HEK293 (cell line): Measurements from ENCODE around the gene ADSS1.

Experiments used
- CTCF ChIA-PET: fragments of 350-600 bp; formaldehyde crosslinking; extraction: SDS; loops from one replicate; lab custom pipeline; 2021; ENCODE audit warnings: antibody characterized with exemption; lab: Yijun Ruan, JAX
- POLR2A ChIA-PET: fragments of 300-600 bp; formaldehyde crosslinking; extraction: SDS; loops from one replicate; lab custom pipeline; 2020; ENCODE audit warnings: antibody characterized with exemption, inconsistent platforms; lab: Yijun Ruan, JAX
- H3K27ac ChIP-seq: fragments of 200-500 bp; sonication (Bioruptor generic); 2 replicates; pipeline ENCODE4 v1.5.1; 2014; ENCODE audit warnings: low read depth, low read length, control low read depth, inconsistent platforms; ENCODE audit errors: extremely low read depth
- H3K36me3 ChIP-seq, 2 experiments: fragments of 200-500 bp in 1 of 2; sonication (Bioruptor generic) in 1 of 2; 1 replicate in 1 of 2; 2 replicates in 1 of 2; pipeline ENCODE4 v1.5.1; 2014 to 2017; ENCODE audit warnings: inconsistent platforms in 2 of 2, low read length in 2 of 2; ENCODE audit not compliant: control insufficient read depth in 2 of 2, insufficient read depth in 1 of 2
- H3K4me1 ChIP-seq: fragments of 200-500 bp; sonication (Bioruptor generic); 2 replicates; pipeline ENCODE4 v1.5.1; 2014; ENCODE audit warnings: mild to moderate bottlenecking, low read length, inconsistent platforms; ENCODE audit not compliant: control insufficient read depth, insufficient read depth
- H3K4me3 ChIP-seq: 2 replicates; pipeline ENCODE4 v1.5.1; 2011; ENCODE audit warnings: low read depth, mild to moderate bottlenecking, control low read depth, low read length, moderate library complexity
- H3K9me3 ChIP-seq: fragments of 200-500 bp; sonication (Bioruptor generic); 2 replicates; pipeline ENCODE4 v1.5.1; 2014; ENCODE audit warnings: low read depth, low read length, inconsistent platforms; ENCODE audit not compliant: control insufficient read depth, insufficient read depth
- GLIS1 ChIP-seq: fragments of 450-650 bp; formaldehyde crosslinking; IDR thresholded peaks from 2 replicates; pipeline ENCODE4 v1.5.1; 2016; ENCODE audit warnings: missing biosample characterization, missing genetic modification characterization
- GLIS2 ChIP-seq: fragments of 450-650 bp; formaldehyde crosslinking; IDR thresholded peaks from 2 replicates; pipeline ENCODE4 v1.5.1; 2016; ENCODE audit warnings: missing biosample characterization, missing genetic modification characterization
- OVOL3 ChIP-seq: fragments of 450-650 bp; formaldehyde crosslinking; IDR thresholded peaks from 2 replicates; pipeline ENCODE4 v1.5.1; 2016; ENCODE audit warnings: missing biosample characterization, missing genetic modification characterization
- SCRT2 ChIP-seq: fragments of 450-650 bp; formaldehyde crosslinking; IDR thresholded peaks from 2 replicates; pipeline ENCODE4 v1.5.1; 2016; ENCODE audit warnings: missing biosample characterization, missing genetic modification characterization
- SP7 ChIP-seq: fragments of 450-650 bp; formaldehyde crosslinking; IDR thresholded peaks from 2 replicates; pipeline ENCODE4 v1.5.1; 2016; ENCODE audit warnings: missing biosample characterization, missing genetic modification characterization
- ZFHX2 ChIP-seq: fragments of 450-650 bp; formaldehyde crosslinking; conservative IDR thresholded peaks from 2 replicates; pipeline ENCODE4 v1.5.1; 2016; ENCODE audit warnings: missing biosample characterization, missing genetic modification characterization
- ZFP3 ChIP-seq: fragments of 450-650 bp; formaldehyde crosslinking; IDR thresholded peaks from 2 replicates; pipeline ENCODE4 v1.5.1; 2016; ENCODE audit warnings: low read depth, missing biosample characterization, missing genetic modification characterization
- ZNF114 ChIP-seq: fragments of 450-650 bp; formaldehyde crosslinking; IDR thresholded peaks from 2 replicates; pipeline ENCODE4 v1.5.0; 2017; ENCODE audit warnings: missing biosample characterization, missing genetic modification characterization
- ZNF138 ChIP-seq: fragments of 450-650 bp; formaldehyde crosslinking; IDR thresholded peaks from 2 replicates; pipeline ENCODE4 v1.5.1; 2016; ENCODE audit warnings: missing biosample characterization, missing genetic modification characterization, borderline replicate concordance
- TF ChIP-seq, protein P1 (sequence below): fragments of 450-650 bp; formaldehyde crosslinking; IDR thresholded peaks from 2 replicates; pipeline ENCODE4 v1.5.1; 2016; ENCODE audit warnings: missing biosample characterization, missing genetic modification characterization
- TF ChIP-seq, protein P2 (sequence below): fragments of 450-650 bp; formaldehyde crosslinking; IDR thresholded peaks from 2 replicates; pipeline ENCODE4 v1.5.1; 2016; ENCODE audit warnings: missing biosample characterization, missing genetic modification characterization

Gene ADSS1

DNA sequence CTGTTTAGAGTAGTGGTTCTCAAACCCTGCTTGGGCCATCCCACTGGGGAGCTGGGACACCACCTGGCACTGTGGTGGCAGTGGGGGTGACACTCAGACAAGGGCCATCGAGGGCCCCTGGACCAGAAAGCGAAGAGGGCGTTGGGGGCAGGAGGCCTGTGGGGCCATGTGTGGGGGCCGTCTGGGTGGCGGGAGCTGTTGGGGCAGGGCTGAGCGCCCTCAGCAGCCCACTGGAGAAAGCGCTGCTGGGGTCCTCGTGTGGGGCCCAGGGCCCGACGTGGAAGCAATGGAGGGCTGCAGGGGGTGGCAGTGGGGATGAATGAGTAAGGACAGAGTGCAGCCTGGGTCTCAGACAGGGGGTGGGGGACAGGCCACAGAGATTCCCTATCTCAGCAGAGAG, 5.9 kb upstream of the ADSS1 start:
- ChIA-PET POLR2A (no interaction called here), CTCF (interaction anchor here (0.6 kb wide), 1 partner anchor 37 kb away, joined by 7 read pairs; no protein-coding TSS in a partner anchor)
- no peaks in the 10 kb centered on the region for H3K4me1 ChIP-seq

DNA sequence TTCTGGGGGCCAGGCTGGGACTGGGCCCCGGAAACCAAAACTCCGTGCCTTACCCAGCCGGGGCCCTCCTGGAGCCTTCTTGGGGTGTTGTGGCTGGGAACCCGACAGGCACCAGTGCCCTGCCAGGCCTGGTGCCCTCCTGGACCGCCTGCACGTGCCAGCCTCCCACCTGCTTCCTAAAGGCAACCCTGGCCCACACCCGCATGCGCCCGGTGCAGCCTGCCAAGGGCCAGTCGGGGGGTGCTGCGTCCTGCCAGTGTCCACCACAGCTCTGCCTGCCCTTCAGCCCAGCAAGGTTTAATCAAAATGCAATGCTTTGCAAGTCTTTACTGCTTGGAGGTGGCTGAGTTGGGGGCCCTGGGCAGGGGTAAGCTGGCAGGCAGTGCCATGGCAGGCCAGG, 5.2 kb upstream of the ADSS1 start:
- Histone ChIP-seq H3K9me3 (no peaks in the 10 kb centered on the region), H3K36me3 (peaks cover 0 to 27% of the 10 kb centered on the region in 2 experiments; a peak in 1 of 3 replicates), H3K4me1 (no peaks in the 10 kb centered on the region), H3K4me3 (no peak overlapping the region), H3K27ac (no peak overlapping the region)
- ChIA-PET POLR2A (no interaction called here), CTCF (no interaction called here)
- TF ChIP-seq OVOL3, result no peak
- TF ChIP-seq, protein P1, sequence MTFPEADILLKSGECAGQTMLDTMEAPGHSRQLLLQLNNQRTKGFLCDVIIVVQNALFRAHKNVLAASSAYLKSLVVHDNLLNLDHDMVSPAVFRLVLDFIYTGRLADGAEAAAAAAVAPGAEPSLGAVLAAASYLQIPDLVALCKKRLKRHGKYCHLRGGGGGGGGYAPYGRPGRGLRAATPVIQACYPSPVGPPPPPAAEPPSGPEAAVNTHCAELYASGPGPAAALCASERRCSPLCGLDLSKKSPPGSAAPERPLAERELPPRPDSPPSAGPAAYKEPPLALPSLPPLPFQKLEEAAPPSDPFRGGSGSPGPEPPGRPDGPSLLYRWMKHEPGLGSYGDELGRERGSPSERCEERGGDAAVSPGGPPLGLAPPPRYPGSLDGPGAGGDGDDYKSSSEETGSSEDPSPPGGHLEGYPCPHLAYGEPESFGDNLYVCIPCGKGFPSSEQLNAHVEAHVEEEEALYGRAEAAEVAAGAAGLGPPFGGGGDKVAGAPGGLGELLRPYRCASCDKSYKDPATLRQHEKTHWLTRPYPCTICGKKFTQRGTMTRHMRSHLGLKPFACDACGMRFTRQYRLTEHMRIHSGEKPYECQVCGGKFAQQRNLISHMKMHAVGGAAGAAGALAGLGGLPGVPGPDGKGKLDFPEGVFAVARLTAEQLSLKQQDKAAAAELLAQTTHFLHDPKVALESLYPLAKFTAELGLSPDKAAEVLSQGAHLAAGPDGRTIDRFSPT (tag by site-specific recombination), result no peak
- no peak for TF ChIP-seq ZFP3

More for the DNA sequence above, 5.9 kb upstream of the ADSS1 start:
- TF ChIP-seq, protein P2, sequence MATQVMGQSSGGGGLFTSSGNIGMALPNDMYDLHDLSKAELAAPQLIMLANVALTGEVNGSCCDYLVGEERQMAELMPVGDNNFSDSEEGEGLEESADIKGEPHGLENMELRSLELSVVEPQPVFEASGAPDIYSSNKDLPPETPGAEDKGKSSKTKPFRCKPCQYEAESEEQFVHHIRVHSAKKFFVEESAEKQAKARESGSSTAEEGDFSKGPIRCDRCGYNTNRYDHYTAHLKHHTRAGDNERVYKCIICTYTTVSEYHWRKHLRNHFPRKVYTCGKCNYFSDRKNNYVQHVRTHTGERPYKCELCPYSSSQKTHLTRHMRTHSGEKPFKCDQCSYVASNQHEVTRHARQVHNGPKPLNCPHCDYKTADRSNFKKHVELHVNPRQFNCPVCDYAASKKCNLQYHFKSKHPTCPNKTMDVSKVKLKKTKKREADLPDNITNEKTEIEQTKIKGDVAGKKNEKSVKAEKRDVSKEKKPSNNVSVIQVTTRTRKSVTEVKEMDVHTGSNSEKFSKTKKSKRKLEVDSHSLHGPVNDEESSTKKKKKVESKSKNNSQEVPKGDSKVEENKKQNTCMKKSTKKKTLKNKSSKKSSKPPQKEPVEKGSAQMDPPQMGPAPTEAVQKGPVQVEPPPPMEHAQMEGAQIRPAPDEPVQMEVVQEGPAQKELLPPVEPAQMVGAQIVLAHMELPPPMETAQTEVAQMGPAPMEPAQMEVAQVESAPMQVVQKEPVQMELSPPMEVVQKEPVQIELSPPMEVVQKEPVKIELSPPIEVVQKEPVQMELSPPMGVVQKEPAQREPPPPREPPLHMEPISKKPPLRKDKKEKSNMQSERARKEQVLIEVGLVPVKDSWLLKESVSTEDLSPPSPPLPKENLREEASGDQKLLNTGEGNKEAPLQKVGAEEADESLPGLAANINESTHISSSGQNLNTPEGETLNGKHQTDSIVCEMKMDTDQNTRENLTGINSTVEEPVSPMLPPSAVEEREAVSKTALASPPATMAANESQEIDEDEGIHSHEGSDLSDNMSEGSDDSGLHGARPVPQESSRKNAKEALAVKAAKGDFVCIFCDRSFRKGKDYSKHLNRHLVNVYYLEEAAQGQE (tag by site-specific recombination), result no peak
- TF ChIP-seq GLIS2 (tag by site-specific recombination), result peak; percentile 67
- no peak for TF ChIP-seq SP7 (tag by site-specific recombination)
- TF ChIP-seq ZNF138 (tag by site-specific recombination), result no peak
- peak; percentile 62 for TF ChIP-seq GLIS1 (tag by site-specific recombination)
- H3K9me3 ChIP-seq, result no peaks in the 10 kb centered on the region
- no peak overlapping the region for H3K27ac ChIP-seq
- peaks cover 0 to 34% of the 10 kb centered on the region in 2 experiments; a peak in 1 of 3 replicates for H3K36me3 ChIP-seq
- H3K4me3 ChIP-seq, result no peak overlapping the region

DNA sequence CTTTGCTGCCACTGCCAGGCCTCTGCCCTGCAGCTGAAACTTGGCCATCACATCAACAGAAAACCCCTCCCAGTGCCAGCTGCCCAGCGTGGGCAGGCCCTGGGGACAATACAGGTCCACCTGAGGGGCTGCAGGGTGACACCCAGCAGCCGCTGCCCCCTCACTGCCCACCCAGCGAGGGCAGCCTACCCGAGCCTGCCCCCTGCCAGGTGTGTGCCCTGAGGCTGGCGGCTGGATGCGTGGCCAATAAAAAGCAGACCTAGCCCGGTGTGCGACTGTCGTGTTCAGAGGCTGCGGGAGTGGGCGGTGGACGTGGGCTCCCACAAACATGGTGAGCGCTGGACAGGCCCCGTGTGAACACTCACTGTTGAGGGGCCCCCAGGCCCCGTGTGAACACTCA, 4.7 kb upstream of the ADSS1 start:
- no peak overlapping the region for H3K27ac ChIP-seq
- no peaks in the 10 kb centered on the region for H3K9me3 ChIP-seq
- no peaks in the 10 kb centered on the region for H3K4me1 ChIP-seq
- peaks cover 0 to 22% of the 10 kb centered on the region in 2 experiments; a peak in 1 of 3 replicates for H3K36me3 ChIP-seq
- POLR2A ChIA-PET, result no interaction called here
- no peak for TF ChIP-seq ZNF114 (tag by site-specific recombination)
- peak; percentile 46 for TF ChIP-seq ZFHX2 (tag by site-specific recombination)
- no peak for TF ChIP-seq SCRT2 (tag by site-specific recombination)
- no peak overlapping the region for H3K4me3 ChIP-seq
- CTCF ChIA-PET, result no interaction called here
